Astrocyte (in vitro differentiated cells and primary cell): ENCODE measurements around the gene ZNF407. TPM values are rescaled to one million over a fixed set of nuclear protein-coding genes. Genes with fewer than 3 reads are reported as not detected.

Experiments used
- DNase-seq: peaks from one replicate; pipeline ENCODE4 v3.0.0-alpha.2; 2010; ENCODE audit warnings: low read depth
- FAIRE-seq: peaks from 2 replicates; lab custom pipeline; 2011; peaks lifted over from hg19 to GRCh38; lab: Jason Lieb, UNC
- H2AFZ ChIP-seq: 2 replicates; pipeline ENCODE4 v1.6.0; 2012; ENCODE audit warnings: low read depth, low read length, inconsistent platforms
- H3K27ac ChIP-seq: 2 replicates; pipeline ENCODE4 v1.5.1; 2011; ENCODE audit warnings: low read depth, low read length, inconsistent platforms
- H3K27me3 ChIP-seq: 2 replicates; pipeline ENCODE4 v1.6.0; 2011; ENCODE audit warnings: low read length, inconsistent platforms; ENCODE audit not compliant: insufficient read depth
- H3K36me3 ChIP-seq: 2 replicates; pipeline ENCODE4 v1.5.1; 2011; ENCODE audit warnings: low read length, inconsistent platforms; ENCODE audit not compliant: insufficient read depth
- H3K4me1 ChIP-seq: 2 replicates; pipeline ENCODE4 v1.5.1; 2011; ENCODE audit warnings: low read length, inconsistent platforms; ENCODE audit not compliant: insufficient read depth
- H3K4me2 ChIP-seq: 2 replicates; pipeline ENCODE4 v1.6.0; 2012; ENCODE audit warnings: low read length, inconsistent platforms
- H3K4me3 ChIP-seq: 2 replicates; pipeline ENCODE4 v1.5.1; 2011; ENCODE audit warnings: low read depth, mild to moderate bottlenecking, low read length, inconsistent platforms; ENCODE audit not compliant: insufficient read depth
- H3K79me2 ChIP-seq: 2 replicates; pipeline ENCODE4 v1.6.0; 2012; ENCODE audit warnings: mild to moderate bottlenecking, low read length, inconsistent platforms; ENCODE audit not compliant: insufficient read depth
- H3K9ac ChIP-seq: 2 replicates; pipeline ENCODE4 v1.6.0; 2012; ENCODE audit warnings: mild to moderate bottlenecking, low read length, inconsistent platforms
- H3K9me3 ChIP-seq: 2 replicates; pipeline ENCODE4 v1.5.1; 2012; ENCODE audit warnings: low read depth, mild to moderate bottlenecking, low read length, inconsistent platforms; ENCODE audit not compliant: insufficient read depth
- H4K20me1 ChIP-seq: 2 replicates; pipeline ENCODE4 v1.6.0; 2012; ENCODE audit warnings: low read length, inconsistent platforms; ENCODE audit not compliant: insufficient read depth
- H3K27ac Mint-ChIP-seq: one replicate; pipeline ENCODE4 v1.8.0; 2021; ENCODE audit warnings: mild to moderate bottlenecking, mixed read lengths; ENCODE audit not compliant: unreplicated experiment
- H3K27me3 Mint-ChIP-seq: one replicate; pipeline ENCODE4 v1.8.0; 2021; ENCODE audit warnings: low read depth, mixed read lengths; ENCODE audit not compliant: unreplicated experiment
- H3K36me3 Mint-ChIP-seq: one replicate; pipeline ENCODE4 v1.8.0; 2021; ENCODE audit warnings: low read depth, mixed read lengths; ENCODE audit not compliant: unreplicated experiment
- H3K4me1 Mint-ChIP-seq: one replicate; pipeline ENCODE4 v1.8.0; 2021; ENCODE audit warnings: low read depth, mixed read lengths; ENCODE audit not compliant: unreplicated experiment
- H3K4me3 Mint-ChIP-seq: one replicate; pipeline ENCODE4 v1.8.0; 2021; ENCODE audit warnings: mild to moderate bottlenecking, moderate library complexity, mixed read lengths; ENCODE audit not compliant: unreplicated experiment
- H3K9me3 Mint-ChIP-seq: one replicate; pipeline ENCODE4 v1.8.0; 2021; ENCODE audit warnings: mild to moderate bottlenecking, mixed read lengths; ENCODE audit not compliant: unreplicated experiment
- CTCF ChIP-seq: IDR thresholded peaks from 2 replicates; pipeline ENCODE4 v1.5.1; 2011; ENCODE audit warnings: low read depth, mild to moderate bottlenecking, inconsistent platforms, low read length, moderate library complexity; ENCODE audit not compliant: insufficient read depth
- EZH2 ChIP-seq: IDR thresholded peaks from 2 replicates; pipeline ENCODE4 v1.6.1; 2012; ENCODE audit warnings: mild to moderate bottlenecking, low read length, inconsistent platforms; ENCODE audit not compliant: insufficient read depth
- total RNA-seq: library from RNA; stranded (reverse); gene quantifications from 2 replicates; pipeline ENCODE4 v1.2.1, GENCODE V29; 2021

The ZNF407 gene
- total RNA-seq, 1 donor from 2014 or later: 13.8 TPM

DNA sequence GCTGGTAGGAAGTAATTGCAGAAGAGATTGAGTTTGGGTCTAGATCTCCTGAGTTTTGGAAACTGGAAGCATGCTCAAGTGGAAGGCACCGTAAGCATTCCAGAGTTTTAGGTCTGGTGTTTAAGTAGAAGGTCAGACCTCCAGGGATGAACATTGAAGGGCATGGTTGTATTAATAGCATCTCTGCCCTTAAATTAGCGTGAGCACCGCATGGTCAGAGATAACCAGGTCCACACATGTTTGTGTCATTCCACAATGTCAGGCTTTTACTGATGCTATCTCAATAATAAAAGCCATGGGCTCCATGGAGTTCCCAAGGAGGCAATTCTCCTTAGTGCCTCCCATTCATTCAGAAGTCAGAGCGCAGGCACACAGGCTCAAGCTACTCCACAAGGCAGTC is 28.3 kb upstream of the ZNF407 start:
- Histone ChIP-seq H3K27ac (no peak overlapping the region), H3K4me2 (no peak overlapping the region), H3K4me3 (no peak overlapping the region), H3K9ac (no peak overlapping the region), H3K79me2 (no peaks in the 10 kb centered on the region), H3K27me3 (no peaks in the 10 kb centered on the region), H4K20me1 (no peaks in the 10 kb centered on the region), H3K4me1 (no peaks in the 10 kb centered on the region), H3K9me3 (no peaks in the 10 kb centered on the region), H3K36me3 (no peaks in the 10 kb centered on the region), H2AFZ (no peak overlapping the region)
- no peak overlapping the region for H3K4me3 Mint-ChIP-seq
- peaks cover 31% of the 10 kb centered on the region for H3K9me3 Mint-ChIP-seq
- H3K27ac Mint-ChIP-seq: no peak overlapping the region
- FAIRE-seq (no peak), DNase-seq (no peak)
- TF ChIP-seq CTCF (no peak), EZH2 (no peak)
- H3K4me1 Mint-ChIP-seq: no peaks in the 10 kb centered on the region
- H3K36me3 Mint-ChIP-seq: no peaks in the 10 kb centered on the region
- H3K27me3 Mint-ChIP-seq: peaks cover 19% of the 10 kb centered on the region

- Histone ChIP-seq H3K27ac (no peak overlapping the region), H3K36me3 (no peaks in the 10 kb centered on the region), H3K4me2 (no peak overlapping the region), H3K79me2 (no peaks in the 10 kb centered on the region), H3K9me3 (no peaks in the 10 kb centered on the region), H3K9ac (no peak overlapping the region), H3K4me1 (no peaks in the 10 kb centered on the region), H2AFZ (no peak overlapping the region), H3K4me3 (no peak overlapping the region), H4K20me1 (no peaks in the 10 kb centered on the region), H3K27me3 (no peaks in the 10 kb centered on the region)
- no peaks in the 10 kb centered on the region for H3K4me1 Mint-ChIP-seq
- H3K27ac Mint-ChIP-seq: no peak overlapping the region
- peaks cover 26% of the 10 kb centered on the region for H3K9me3 Mint-ChIP-seq
- TF ChIP-seq CTCF (no peak), EZH2 (no peak)
- H3K4me3 Mint-ChIP-seq: no peak overlapping the region
- H3K36me3 Mint-ChIP-seq: no peaks in the 10 kb centered on the region
- FAIRE-seq (no peak), DNase-seq (no peak)
- peaks cover 19% of the 10 kb centered on the region for H3K27me3 Mint-ChIP-seq
Measured at GRCh38 chr18:74570266-74570665, 27.4 kb upstream of the ZNF407 start.

DNA sequence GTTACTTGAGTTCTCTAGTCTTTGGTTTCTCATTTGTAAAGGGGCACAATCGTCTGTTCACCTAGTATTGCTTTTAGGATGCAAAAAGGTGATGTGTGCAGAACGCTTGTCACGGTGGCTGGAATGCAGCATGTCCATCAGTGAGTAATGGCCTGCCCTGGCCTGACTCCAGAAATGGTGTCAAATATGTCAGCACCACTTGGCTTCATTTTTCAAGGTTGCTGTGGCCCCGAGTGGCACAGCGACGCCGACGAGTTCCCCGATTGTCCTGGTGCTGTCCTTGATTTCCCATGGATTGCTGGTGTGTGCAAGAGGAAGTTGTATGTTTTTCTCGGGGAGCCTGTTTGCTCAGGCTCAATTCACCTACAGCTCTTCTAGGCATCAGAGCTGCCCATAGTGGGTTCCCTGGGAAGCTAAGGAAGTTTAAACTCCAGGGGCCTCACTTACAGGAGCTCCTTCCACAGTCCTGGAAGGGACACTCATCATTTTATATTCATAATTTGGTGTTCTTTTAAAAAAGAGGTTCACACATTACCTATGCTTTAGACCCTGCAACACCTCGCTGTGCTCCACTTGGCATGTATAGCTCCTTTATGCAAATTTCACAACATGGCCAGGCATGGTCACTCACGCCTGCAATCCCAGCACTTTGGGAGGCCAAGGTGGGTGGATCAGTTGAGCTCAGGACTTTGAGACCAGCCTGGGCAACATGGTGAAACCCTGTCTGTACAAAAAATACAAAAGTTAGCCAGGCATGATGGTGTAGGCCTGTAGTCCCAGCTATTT is 25.6 kb upstream of the ZNF407 start:
- H3K27me3 Mint-ChIP-seq: peaks cover 18% of the 10 kb centered on the region
- Histone ChIP-seq H3K79me2 (no peaks in the 10 kb centered on the region), H3K4me2 (no peak overlapping the region), H4K20me1 (no peaks in the 10 kb centered on the region), H3K4me1 (no peaks in the 10 kb centered on the region), H3K27ac (no peak overlapping the region), H3K27me3 (no peaks in the 10 kb centered on the region), H2AFZ (no peak overlapping the region), H3K9ac (no peak overlapping the region), H3K36me3 (no peaks in the 10 kb centered on the region), H3K9me3 (no peaks in the 10 kb centered on the region), H3K4me3 (no peak overlapping the region)
- DNase-seq: no peak
- H3K9me3 Mint-ChIP-seq: peaks cover 13% of the 10 kb centered on the region
- no peak for FAIRE-seq
- no peaks in the 10 kb centered on the region for H3K4me1 Mint-ChIP-seq
- no peaks in the 10 kb centered on the region for H3K36me3 Mint-ChIP-seq
- no peak overlapping the region for H3K4me3 Mint-ChIP-seq
- H3K27ac Mint-ChIP-seq: no peak overlapping the region
- TF ChIP-seq EZH2: no peak
